ENCODE measurements around the gene TINCR.
"Not testable (repeated sequence)": the region's sequence is repeated elsewhere in the genome, so short reads cannot be mapped to it uniquely, and the experiment has no call there.

TINCR gene

DNA sequence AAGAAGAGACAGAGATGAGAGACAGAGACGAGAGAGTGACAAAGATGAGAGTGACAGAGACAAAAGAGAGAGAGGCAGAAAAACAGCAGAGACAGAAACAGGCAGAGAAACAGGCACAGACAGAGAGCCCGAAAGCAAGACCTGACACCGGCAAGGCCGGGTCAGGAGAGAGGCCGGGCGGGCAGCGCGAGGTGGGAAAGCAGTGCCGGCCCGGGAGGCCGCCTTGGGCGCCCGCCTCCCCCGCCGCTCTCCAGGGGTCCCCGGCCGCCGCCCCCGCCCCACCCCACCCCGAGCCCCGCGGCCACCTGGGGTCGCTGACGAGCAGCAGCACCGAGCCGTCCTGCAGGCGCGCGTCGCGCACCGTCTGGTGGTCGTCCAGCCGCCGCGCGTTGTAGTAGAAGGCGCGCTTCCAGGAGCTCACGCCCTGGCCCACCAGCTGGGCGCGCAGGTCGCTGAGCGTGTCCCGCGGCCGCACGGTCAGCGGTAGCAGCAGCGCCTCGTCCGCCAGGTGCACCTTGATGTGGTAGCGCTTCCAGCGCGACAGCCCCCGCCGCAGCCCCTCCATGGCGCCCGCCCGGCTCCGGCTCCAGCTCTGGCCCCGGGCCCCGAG lies at the start of gene TINCR:
Gene TINCR, minus strand, starts transcription at position 594 of the 610 bp plus-strand sequence.
- Histone ChIP-seq H3K79me2 (ENCODE audit: control insufficient read depth, insufficient read depth, low read length, unreplicated experiment) (no peaks in the 10 kb centered on the region), H2AFZ (ENCODE audit: low read length, unreplicated experiment) (no peak within 1 kb of the TSS), H3K27me3 (ENCODE audit: insufficient read depth, low read length) (peaks cover 22% of the 10 kb centered on the region), H3K27ac (ENCODE audit: low read depth, low read length) (no peak within 1 kb of the TSS), H3K4me1 (ENCODE audit: control insufficient read depth, insufficient read depth, low read length, unreplicated experiment) (no peaks in the 10 kb centered on the region), H3K36me3 (ENCODE audit: insufficient read depth, low read length) (no peaks in the 10 kb centered on the region), H3K4me3 (ENCODE audit: low read depth, low read length) (no peak within 1 kb of the TSS)

- H3K79me2 ChIP-seq (ENCODE audit: control insufficient read depth, insufficient read depth, low read length, unreplicated experiment), result peaks cover 60% of the 10 kb centered on the region
- H3K27me3 ChIP-seq (ENCODE audit: insufficient read depth, low read length), result no peaks in the 10 kb centered on the region
- no peak overlapping the region for H3K4me3 ChIP-seq (ENCODE audit: low read depth, low read length)
- H3K27ac ChIP-seq (ENCODE audit: low read depth, low read length), result no peak overlapping the region
- peaks cover 28% of the 10 kb centered on the region for H3K4me1 ChIP-seq (ENCODE audit: control insufficient read depth, insufficient read depth, low read length, unreplicated experiment)
- H3K36me3 ChIP-seq (ENCODE audit: insufficient read depth, low read length), result peaks cover 40% of the 10 kb centered on the region
- H2AFZ ChIP-seq (ENCODE audit: low read length, unreplicated experiment), result no peak overlapping the region
Observed at GRCh38 chr19:5617080-5617479, 49.3 kb upstream of the TINCR start.

DNA sequence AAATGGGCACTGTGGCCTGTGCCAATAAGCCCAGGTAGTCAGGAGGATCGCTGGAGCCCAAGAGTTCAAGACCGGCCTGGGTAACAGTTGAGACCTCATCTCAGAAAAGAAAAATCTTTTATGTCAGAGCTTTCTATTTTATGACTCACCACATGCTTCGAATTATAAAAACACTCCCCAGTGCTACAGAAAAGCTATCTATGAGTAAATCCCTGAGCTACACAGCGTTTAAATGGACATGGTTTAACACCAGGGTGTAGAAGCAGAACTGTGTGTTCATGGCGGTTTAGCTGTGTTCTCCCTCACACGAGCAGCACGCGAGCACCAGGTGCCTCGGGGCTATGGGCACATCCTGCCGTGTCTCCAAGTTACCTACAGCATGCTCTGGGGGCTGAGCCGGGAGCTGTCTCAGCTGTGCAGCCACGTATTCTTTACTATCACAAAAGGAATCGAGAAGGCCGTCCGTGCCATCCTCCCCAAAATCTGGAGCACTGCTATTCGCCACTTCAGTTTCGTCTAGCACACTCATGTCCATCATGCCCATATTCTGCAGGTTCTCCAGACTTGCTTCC lies 48.1 kb upstream of the TINCR start:
- H3K79me2 ChIP-seq (ENCODE audit: control insufficient read depth, insufficient read depth, low read length, unreplicated experiment), result peaks cover 47% of the 10 kb centered on the region

GRCh38 chr19:5612891-5613865 lies 45.4 kb upstream of the TINCR start:
- H3K4me1 ChIP-seq (ENCODE audit: control insufficient read depth, insufficient read depth, low read length, unreplicated experiment), result peaks cover 13% of the 10 kb centered on the region
- H3K79me2 ChIP-seq (ENCODE audit: control insufficient read depth, insufficient read depth, low read length, unreplicated experiment), result peaks cover 25% of the 10 kb centered on the region
- H2AFZ ChIP-seq (ENCODE audit: low read length, unreplicated experiment), result no peak overlapping the region
- no peaks in the 10 kb centered on the region for H3K27me3 ChIP-seq (ENCODE audit: insufficient read depth, low read length)
- peaks cover 45% of the 10 kb centered on the region for H3K36me3 ChIP-seq (ENCODE audit: insufficient read depth, low read length)
- H3K4me3 ChIP-seq (ENCODE audit: low read depth, low read length), result no peak overlapping the region
- H3K27ac ChIP-seq (ENCODE audit: low read depth, low read length), result no peak overlapping the region

More for the DNA sequence above, 48.1 kb upstream of the TINCR start:
- Histone ChIP-seq H2AFZ (ENCODE audit: low read length, unreplicated experiment) (no peak overlapping the region), H3K36me3 (ENCODE audit: insufficient read depth, low read length) (peaks cover 42% of the 10 kb centered on the region), H3K27ac (ENCODE audit: low read depth, low read length) (no peak overlapping the region), H3K4me3 (ENCODE audit: low read depth, low read length) (no peak overlapping the region), H3K4me1 (ENCODE audit: control insufficient read depth, insufficient read depth, low read length, unreplicated experiment) (peaks cover 24% of the 10 kb centered on the region), H3K27me3 (ENCODE audit: insufficient read depth, low read length) (no peaks in the 10 kb centered on the region)

DNA sequence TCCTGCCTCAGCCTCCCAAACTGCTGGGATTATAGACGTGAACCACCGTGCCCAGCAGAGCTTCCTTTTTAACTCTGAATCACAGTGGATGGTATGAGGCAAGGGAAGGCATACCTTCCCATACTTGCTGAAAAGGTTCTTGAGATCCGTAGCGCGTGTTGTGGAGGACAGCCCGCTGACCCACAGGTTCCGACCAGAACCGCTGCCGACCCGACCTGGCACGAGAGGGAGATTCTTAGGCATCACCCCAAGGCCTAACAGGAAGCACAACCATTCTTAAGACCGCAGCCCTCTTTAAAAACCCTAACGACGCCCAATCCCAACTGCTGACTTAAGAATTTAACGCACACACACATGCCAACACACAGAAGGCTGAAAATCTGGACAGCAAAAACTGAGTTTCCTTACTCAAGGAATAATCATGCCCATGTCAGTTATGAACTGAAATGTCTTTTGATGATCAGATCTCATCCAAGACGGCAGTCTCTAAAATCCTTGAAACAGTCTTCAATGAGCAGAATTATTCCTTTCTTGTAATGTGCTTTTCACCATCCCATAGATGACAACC lies 42.2 kb upstream of the TINCR start:
- H3K36me3 ChIP-seq (ENCODE audit: insufficient read depth, low read length), result peaks cover 28% of the 10 kb centered on the region
- peaks cover 23% of the 10 kb centered on the region for H3K79me2 ChIP-seq (ENCODE audit: control insufficient read depth, insufficient read depth, low read length, unreplicated experiment)

DNA sequence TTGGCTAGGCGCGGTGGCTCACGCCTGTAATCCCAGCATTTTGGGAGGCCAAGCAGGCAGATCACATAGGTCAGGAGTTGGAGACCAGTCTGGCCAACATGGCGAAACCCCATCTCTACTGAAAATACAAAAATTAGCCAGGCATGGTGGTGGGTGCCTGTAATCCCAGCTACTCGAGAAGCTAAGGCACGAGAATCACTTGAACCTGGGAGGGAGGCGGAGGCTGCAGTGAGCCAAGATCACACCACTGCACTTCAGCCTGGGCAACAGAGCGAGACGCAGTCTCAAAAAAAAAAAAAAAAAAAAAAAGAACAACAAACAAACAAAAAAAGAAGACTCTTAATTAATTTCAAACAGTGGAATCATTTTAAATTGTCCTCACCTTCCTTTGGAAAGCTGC lies 41.0 kb upstream of the TINCR start:
- not testable (repeated sequence) for H3K27me3 ChIP-seq (ENCODE audit: insufficient read depth, low read length); H3K27ac ChIP-seq (ENCODE audit: low read depth, low read length); H3K4me1 ChIP-seq (ENCODE audit: control insufficient read depth, insufficient read depth, low read length, unreplicated experiment); H2AFZ ChIP-seq (ENCODE audit: low read length, unreplicated experiment); H3K4me3 ChIP-seq (ENCODE audit: low read depth, low read length)
- Histone ChIP-seq H3K79me2 (ENCODE audit: control insufficient read depth, insufficient read depth, low read length, unreplicated experiment) (peaks cover 18% of the 10 kb centered on the region), H3K36me3 (ENCODE audit: insufficient read depth, low read length) (peaks cover 23% of the 10 kb centered on the region)

More for the DNA sequence above, 42.2 kb upstream of the TINCR start:
- Histone ChIP-seq H2AFZ (ENCODE audit: low read length, unreplicated experiment) (no peak overlapping the region), H3K4me3 (ENCODE audit: low read depth, low read length) (no peak overlapping the region), H3K4me1 (ENCODE audit: control insufficient read depth, insufficient read depth, low read length, unreplicated experiment) (peaks cover 5% of the 10 kb centered on the region), H3K27ac (ENCODE audit: low read depth, low read length) (no peak overlapping the region), H3K27me3 (ENCODE audit: insufficient read depth, low read length) (no peaks in the 10 kb centered on the region)

GRCh38 chr19:5608291-5608690 lies 40.5 kb upstream of the TINCR start:
- H3K79me2 ChIP-seq (ENCODE audit: control insufficient read depth, insufficient read depth, low read length, unreplicated experiment), result peaks cover 18% of the 10 kb centered on the region
- no peaks in the 10 kb centered on the region for H3K27me3 ChIP-seq (ENCODE audit: insufficient read depth, low read length)
- H3K4me1 ChIP-seq (ENCODE audit: control insufficient read depth, insufficient read depth, low read length, unreplicated experiment), result no peaks in the 10 kb centered on the region
- no peak overlapping the region for H3K4me3 ChIP-seq (ENCODE audit: low read depth, low read length)
- no peak overlapping the region for H3K27ac ChIP-seq (ENCODE audit: low read depth, low read length)
- H2AFZ ChIP-seq (ENCODE audit: low read length, unreplicated experiment), result no peak overlapping the region
- peaks cover 22% of the 10 kb centered on the region for H3K36me3 ChIP-seq (ENCODE audit: insufficient read depth, low read length)

GRCh38 chr19:5607318-5608275 lies 39.8 kb upstream of the TINCR start:
- no peak overlapping the region for H3K27ac ChIP-seq (ENCODE audit: low read depth, low read length)
- H3K4me1 ChIP-seq (ENCODE audit: control insufficient read depth, insufficient read depth, low read length, unreplicated experiment), result no peaks in the 10 kb centered on the region
- no peak overlapping the region for H3K4me3 ChIP-seq (ENCODE audit: low read depth, low read length)
- no peak overlapping the region for H2AFZ ChIP-seq (ENCODE audit: low read length, unreplicated experiment)
- H3K27me3 ChIP-seq (ENCODE audit: insufficient read depth, low read length), result no peaks in the 10 kb centered on the region
- peaks cover 14% of the 10 kb centered on the region for H3K79me2 ChIP-seq (ENCODE audit: control insufficient read depth, insufficient read depth, low read length, unreplicated experiment)
- peaks cover 19% of the 10 kb centered on the region for H3K36me3 ChIP-seq (ENCODE audit: insufficient read depth, low read length)

DNA sequence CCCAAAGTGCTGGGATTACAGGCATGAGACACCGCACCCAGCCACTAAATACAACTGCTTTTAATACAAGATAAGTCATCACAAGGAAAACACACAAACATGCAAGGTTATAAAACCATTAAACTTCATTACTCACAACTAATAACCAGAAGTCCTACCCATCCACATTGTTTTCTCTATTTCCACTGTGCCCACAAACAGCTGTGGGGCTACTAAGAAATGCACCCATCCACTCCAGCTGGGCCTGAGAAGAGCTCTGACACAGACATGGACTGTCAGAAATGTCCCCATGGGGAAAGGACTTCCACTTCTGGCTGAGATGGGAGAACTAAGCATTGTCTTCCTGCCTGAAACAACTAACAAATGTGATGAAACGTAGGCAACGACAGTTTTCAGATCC lies 37.6 kb upstream of the TINCR start:
- H3K4me1 ChIP-seq (ENCODE audit: control insufficient read depth, insufficient read depth, low read length, unreplicated experiment), result no peaks in the 10 kb centered on the region
- peaks cover 7% of the 10 kb centered on the region; the same call in 1 of the 2 replicates for H3K36me3 ChIP-seq (ENCODE audit: insufficient read depth, low read length)
- H3K27ac ChIP-seq (ENCODE audit: low read depth, low read length), result no peak overlapping the region
- H3K79me2 ChIP-seq (ENCODE audit: control insufficient read depth, insufficient read depth, low read length, unreplicated experiment), result peaks cover 14% of the 10 kb centered on the region
- no peak overlapping the region for H2AFZ ChIP-seq (ENCODE audit: low read length, unreplicated experiment)
- no peaks in the 10 kb centered on the region for H3K27me3 ChIP-seq (ENCODE audit: insufficient read depth, low read length)
- H3K4me3 ChIP-seq (ENCODE audit: low read depth, low read length), result no peak overlapping the region

DNA sequence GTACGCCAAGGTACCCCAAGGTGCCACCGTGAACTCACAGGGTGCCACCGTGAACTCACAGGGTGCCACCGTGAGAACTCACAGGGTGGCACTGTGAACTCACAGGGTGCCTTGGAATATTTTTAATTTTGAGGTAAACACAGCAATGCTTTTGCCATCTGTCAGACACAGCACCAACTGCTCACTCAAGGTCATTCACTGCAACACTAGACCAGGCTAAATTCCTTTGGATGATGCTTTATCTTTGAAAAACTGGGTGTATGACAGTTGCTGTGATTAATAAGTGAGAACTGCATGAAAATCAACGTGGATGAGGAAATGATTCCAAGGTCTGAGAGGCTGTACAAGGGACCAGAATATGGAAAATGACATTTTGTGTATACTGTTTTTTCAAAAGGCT lies 35.9 kb upstream of the TINCR start:
- Histone ChIP-seq H3K27ac (ENCODE audit: low read depth, low read length) (no peak overlapping the region), H3K4me1 (ENCODE audit: control insufficient read depth, insufficient read depth, low read length, unreplicated experiment) (no peaks in the 10 kb centered on the region), H2AFZ (ENCODE audit: low read length, unreplicated experiment) (no peak overlapping the region), H3K4me3 (ENCODE audit: low read depth, low read length) (no peak overlapping the region), H3K36me3 (ENCODE audit: insufficient read depth, low read length) (peaks cover 15% of the 10 kb centered on the region), H3K27me3 (ENCODE audit: insufficient read depth, low read length) (no peaks in the 10 kb centered on the region), H3K79me2 (ENCODE audit: control insufficient read depth, insufficient read depth, low read length, unreplicated experiment) (peaks cover 14% of the 10 kb centered on the region)

Data from ACC112 (cell line).